HG03439 (cell line): Measurements from ENCODE around the gene POP4.

ENCODE experiments used
- ATAC-seq: cut with Tn5 transposase; IDR thresholded peaks from one replicate; pipeline ENCODE4 v1.9.1; 2021; ENCODE audit warnings: mild to moderate bottlenecking, moderate library complexity; ENCODE audit not compliant: unreplicated experiment

POP4 gene

DNA sequence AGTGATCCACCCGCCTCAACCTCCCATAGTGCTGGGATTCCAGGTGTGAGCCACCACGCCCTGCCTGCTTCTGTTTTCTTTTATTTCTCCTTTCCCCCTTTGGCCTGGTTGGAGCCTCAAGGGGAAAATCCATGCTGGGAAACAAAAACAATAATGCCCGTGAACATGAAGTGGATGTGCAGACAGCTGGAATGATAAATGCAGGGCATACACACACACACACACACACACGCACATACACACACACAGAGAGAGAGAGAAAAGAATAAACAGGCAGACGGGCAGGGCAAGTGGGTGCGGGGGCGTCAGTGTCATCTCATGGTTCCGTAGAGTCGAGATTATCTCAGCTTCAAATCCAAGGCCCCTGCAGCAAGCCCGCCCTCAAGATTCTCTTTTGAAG, 54.8 kb downstream of the POP4 start:
- no peak for ATAC-seq

DNA sequence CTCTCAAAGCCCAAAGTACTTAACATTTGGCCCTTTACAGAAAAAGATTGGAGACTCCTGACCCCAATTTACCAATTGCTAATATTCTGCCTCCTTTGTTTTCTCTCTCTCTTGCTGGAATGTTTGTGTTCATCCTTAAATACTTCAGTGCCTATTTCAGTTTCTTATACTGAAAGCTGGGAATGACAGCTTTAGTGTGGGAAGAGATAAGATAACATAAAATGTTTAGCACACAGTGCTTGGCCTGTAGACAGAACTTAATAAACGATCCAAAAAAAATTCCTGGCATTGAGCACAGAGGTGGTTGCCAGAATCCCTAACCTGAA, 56.2 kb downstream of the POP4 start:
- no peak for ATAC-seq

DNA sequence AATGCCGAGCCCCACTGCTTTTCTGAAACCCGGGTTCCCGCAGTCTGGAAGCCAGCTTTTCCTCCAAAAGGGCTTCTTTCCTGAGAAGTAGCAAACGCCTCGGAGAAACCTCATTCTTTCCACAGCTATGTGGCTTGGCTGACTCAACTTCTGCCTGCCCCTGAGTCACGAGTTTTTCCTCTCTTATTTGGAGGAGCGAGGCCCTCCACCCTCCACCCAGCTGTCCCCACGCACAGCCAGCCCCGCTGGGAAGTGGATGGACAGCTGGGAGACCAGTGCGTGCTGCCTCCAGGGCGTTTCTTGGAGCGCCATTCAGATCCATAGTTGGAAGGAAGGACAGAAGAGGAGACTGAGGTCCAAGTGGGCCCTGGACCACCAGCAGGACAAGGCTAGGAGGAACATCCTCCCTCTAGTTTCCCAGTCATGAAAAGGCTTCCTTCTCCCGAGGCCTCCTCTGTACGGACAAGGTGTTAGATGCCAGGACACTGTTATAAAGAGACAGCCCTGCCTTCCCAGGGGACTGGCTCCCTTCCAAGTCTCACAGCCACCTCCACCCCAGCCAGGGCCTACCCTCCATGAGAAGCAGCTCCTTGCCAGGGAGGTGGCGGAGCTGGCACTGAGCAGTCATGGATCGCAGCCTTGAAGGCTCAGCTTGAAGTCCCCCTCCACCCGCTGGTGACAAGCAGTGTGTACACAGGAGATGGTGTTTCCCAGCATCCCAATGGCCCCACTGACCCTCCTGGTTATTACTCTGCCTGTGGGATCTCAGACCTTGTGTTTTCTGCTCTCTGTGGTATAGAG, 56.7 kb downstream of the POP4 start:
- ATAC-seq = no peak

DNA sequence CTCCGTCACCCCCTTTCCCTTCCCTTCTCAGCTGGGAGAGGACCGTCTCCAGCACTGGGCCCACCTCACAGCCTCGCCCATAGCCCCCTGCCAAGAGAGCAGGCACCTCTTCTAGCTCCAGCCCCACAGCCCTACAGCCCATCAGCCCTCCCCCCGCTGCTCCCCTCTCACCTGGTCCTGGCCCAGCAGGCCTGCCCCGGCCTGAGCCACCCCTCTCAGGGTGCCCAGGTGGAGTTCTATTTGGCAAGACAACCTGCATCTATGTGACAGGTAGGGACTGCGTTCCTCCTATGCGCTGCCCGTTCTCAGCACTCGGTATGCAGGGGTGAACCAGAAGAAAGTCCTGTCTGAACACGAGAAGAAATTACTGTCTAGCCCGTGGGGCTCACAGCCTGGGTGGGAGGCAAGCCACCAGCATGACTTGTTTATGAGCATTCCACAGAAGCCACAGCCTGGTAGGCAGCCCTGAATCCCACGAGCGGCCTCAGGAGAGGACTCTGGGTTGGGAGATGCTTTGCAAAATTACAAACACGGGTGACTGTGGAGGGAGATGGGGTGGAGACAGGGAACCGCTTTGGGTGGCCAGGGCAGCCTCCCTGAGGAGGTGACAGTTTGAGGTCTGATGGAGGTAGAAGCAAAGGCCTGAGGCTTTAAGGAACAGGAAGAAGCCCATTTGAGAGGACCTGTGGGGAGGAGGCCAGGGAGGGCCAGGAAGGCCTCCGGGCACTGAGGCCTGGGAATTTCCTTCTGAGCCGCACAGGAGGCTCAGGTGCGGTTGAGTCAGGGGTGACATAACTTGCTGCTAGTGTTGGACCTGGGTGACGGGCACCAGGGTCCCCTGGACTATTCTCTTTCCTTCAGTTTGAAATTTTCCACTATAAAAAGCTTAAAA, 58.0 kb downstream of the POP4 start:
- ATAC-seq = no peak

DNA sequence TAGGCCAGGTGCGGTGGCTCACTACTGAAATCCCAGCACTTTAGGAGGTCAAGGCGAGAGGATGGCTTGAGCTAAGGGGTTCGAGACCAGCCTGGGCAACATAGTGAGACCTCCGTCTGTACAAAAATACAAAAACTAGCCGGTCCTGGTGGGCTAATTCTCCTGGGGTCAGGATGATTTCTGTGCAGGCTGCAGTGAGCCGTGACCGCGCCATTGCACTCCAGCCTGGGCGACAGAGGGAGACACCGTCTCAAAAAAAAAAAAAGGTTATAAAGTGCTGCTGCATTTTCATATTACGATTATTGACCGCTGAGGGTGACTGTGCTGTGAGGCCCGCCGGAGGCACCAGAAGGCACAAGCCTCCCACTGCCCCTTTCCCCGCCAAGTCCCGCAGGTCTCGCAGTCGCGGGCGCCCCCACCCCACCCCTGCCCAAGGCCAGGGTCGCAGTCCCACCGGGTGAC, 58.7 kb downstream of the POP4 start:
- no peak for ATAC-seq

DNA sequence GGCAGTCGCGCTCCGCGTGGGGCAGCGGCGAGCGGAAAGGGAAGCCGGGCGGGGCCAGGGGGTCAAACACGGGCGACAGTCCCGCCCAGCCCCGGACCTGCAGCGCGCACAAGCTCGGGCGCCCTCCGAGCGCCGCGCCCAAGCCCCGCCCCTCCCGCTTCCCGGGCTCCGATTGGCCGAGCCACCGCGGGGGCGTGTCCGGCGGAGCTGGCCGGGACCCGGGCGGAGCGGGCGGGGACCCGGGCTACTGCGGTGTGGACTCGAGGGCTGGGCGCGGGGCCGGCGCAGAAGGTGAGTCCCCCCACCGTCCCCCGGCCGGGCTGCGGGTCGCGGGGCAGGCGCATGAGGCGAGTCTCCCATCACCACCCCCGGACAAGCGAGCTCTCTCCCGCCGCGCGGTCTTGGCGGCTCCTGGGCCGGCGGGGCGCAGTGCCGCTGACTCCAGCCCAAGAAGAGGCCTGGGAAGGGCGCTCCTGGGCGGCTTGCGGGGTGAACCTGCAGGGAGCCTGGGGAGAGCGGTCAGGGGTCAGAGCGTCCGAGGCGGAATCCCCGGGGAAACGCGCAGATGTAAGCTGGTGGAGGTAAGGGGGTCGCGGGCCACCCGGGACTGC, 59.2 kb downstream of the POP4 start, which contains the start of gene PLEKHF1:
Gene PLEKHF1 (plus strand): TSS at position 247 of the 611 bp plus-strand sequence. CDS start 8,379 bp downstream, outside the sequence.
- peak; percentile 86 for ATAC-seq

DNA sequence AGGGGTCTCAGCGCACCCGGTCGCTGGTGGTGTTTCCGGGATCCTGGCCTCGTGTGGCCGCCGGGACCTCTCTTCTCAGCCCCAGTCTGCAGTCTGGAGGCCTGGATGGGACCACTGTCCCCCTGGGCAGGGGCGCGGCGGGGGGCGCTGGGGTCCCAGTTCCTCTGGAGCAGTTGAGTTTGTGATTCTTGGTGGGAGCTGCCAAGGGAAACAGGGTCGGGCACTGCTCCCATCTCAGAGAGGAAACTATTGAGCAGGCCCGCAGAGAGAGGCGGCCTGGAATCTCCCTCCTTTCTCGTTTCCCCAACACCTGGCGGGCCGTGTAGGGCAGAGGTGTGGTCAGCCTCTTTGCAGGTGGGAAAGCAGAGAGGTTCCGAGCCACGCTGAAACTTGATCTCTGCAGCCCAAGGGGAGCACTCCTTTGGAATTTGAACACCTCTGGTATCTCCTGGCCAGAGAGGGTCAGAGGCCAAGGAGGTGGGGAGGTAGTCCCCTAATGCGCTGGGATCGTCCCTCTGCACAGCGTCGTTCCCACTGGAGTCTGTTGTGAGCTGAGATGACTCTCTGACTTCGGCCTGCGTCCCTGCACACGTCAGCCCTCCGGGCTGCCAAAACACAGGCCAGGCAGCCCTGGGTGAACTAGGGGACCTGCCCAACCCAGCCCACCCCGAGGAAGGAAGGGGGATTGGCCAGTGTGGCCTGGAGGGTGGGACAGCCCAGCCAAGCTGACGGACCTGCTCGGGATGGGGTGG, 59.9 kb downstream of the POP4 start:
- ATAC-seq = peak; percentile 23
